ENCODE data around the gene PIEZO2. TPM values are rescaled to one million over a fixed set of nuclear protein-coding genes. Genes with fewer than 3 reads are reported as not detected.
"Not testable (repeated sequence)": the region's sequence is repeated elsewhere in the genome, so short reads cannot be mapped to it uniquely, and the experiment has no call there.

PIEZO2 gene
- total and polyA plus RNA-seq, 2 experiments from 2014 or later: 24.5 to 70.8 TPM

DNA sequence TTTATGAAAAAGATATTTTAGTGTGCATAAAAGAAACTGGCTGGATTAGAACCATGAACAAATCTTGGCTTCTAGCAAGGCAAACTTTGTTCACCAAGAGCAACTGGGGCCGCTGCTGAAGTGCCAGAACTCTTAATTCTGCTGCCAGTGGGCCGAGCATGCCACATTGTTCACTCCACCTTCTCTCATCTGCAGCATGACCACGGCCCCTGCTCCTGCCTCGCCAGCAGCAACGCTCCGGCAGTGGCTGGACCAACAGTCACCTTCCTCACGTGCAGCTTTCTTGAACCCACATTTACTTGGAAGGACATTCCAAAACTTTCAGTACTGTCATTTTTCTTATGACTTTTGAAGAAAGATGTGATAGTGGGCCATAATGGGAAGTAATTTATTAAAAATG lies 213.8 kb downstream of the PIEZO2 start:
- Histone ChIP-seq H3K9me2 (replicated peaks; ENCODE audit: insufficient read depth) (no peaks in the 10 kb centered on the region), H3K4me3 (no peak overlapping the region), H3K4me1 (ENCODE audit: insufficient read depth) (peaks cover 10% of the 10 kb centered on the region), H3K9me3 (ENCODE audit: low read depth) (no peaks in the 10 kb centered on the region), H3K27ac (no peak overlapping the region), H3K36me3 (replicated peaks; ENCODE audit: insufficient read depth, low read depth) (no peaks in the 10 kb centered on the region), H3K79me2 (no peaks in the 10 kb centered on the region), H3K4me2 (no peak overlapping the region), H3K27me3 (no peaks in the 10 kb centered on the region), H4K20me1 (ENCODE audit: insufficient read depth, poor library complexity, severe bottlenecking) (no peaks in the 10 kb centered on the region), H2AFZ (no peak overlapping the region)
- no peak for TF ChIP-seq EZH2 (IDR thresholded peaks at IDR 0.05; ENCODE audit: borderline replicate concordance)
- TF ChIP-seq, protein P1, sequence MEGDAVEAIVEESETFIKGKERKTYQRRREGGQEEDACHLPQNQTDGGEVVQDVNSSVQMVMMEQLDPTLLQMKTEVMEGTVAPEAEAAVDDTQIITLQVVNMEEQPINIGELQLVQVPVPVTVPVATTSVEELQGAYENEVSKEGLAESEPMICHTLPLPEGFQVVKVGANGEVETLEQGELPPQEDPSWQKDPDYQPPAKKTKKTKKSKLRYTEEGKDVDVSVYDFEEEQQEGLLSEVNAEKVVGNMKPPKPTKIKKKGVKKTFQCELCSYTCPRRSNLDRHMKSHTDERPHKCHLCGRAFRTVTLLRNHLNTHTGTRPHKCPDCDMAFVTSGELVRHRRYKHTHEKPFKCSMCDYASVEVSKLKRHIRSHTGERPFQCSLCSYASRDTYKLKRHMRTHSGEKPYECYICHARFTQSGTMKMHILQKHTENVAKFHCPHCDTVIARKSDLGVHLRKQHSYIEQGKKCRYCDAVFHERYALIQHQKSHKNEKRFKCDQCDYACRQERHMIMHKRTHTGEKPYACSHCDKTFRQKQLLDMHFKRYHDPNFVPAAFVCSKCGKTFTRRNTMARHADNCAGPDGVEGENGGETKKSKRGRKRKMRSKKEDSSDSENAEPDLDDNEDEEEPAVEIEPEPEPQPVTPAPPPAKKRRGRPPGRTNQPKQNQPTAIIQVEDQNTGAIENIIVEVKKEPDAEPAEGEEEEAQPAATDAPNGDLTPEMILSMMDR (IDR thresholded peaks at IDR 0.05; ENCODE audit: poor library complexity): no peak
- no peak for TF ChIP-seq EZH2phosphoT487 (IDR thresholded peaks at IDR 0.05; ENCODE audit: low read depth, severe bottlenecking, unreplicated experiment)
- DNase-seq (ENCODE audit: low spot score): no peak
- WGBS (ENCODE audit: low lambda C conversion rate, missing lambda C conversion rate): 96% methylated on average over 7 of the region's 7 CpGs

GRCh38 chr18:10933648-10934047 lies 215.7 kb downstream of the PIEZO2 start:
- H2AFZ ChIP-seq; H3K4me3 ChIP-seq; H3K36me3 ChIP-seq (replicated peaks; ENCODE audit: insufficient read depth, low read depth); H4K20me1 ChIP-seq (ENCODE audit: insufficient read depth, poor library complexity, severe bottlenecking); H3K9me3 ChIP-seq (ENCODE audit: low read depth); H3K79me2 ChIP-seq; DNase-seq (ENCODE audit: low spot score); H3K27ac ChIP-seq; H3K4me2 ChIP-seq; H3K27me3 ChIP-seq; H3K9me2 ChIP-seq (replicated peaks; ENCODE audit: insufficient read depth): not testable (repeated sequence)
- 87% methylated on average over 3 of the region's 3 CpGs for whole genome bisulfite sequencing (ENCODE audit: low lambda C conversion rate, missing lambda C conversion rate)
- H3K4me1 ChIP-seq (ENCODE audit: insufficient read depth): peaks cover 19% of the 10 kb centered on the region

DNA sequence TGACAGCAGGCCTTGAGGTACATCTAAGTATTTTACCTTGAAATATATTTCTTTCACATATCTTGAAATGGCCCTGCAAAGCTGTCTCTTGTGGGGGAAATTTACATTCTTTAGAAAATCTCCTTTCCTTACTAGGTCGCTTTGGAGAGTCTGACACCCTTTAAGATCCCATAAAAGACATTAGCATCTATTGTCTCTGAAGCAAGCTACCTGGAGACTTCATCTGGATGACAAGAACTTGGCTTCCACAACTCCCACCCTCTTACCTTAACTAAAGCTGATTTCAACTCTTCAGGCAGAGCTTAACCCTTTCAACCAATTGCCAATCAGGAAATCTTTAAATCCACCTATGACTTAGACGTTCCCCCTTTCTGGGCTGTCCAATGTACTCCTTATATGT lies 219.3 kb downstream of the PIEZO2 start:
- Histone ChIP-seq H3K79me2 (no peaks in the 10 kb centered on the region), H3K9me3 (ENCODE audit: low read depth) (no peaks in the 10 kb centered on the region), H3K4me2 (no peak overlapping the region), H3K4me1 (ENCODE audit: insufficient read depth) (peaks cover 33% of the 10 kb centered on the region), H2AFZ (no peak overlapping the region), H4K20me1 (ENCODE audit: insufficient read depth, poor library complexity, severe bottlenecking) (no peaks in the 10 kb centered on the region), H3K27me3 (no peaks in the 10 kb centered on the region), H3K9me2 (replicated peaks; ENCODE audit: insufficient read depth) (no peaks in the 10 kb centered on the region), H3K36me3 (replicated peaks; ENCODE audit: insufficient read depth, low read depth) (no peaks in the 10 kb centered on the region), H3K4me3 (no peak overlapping the region), H3K27ac (peak overlapping the region; percentile 55)
- 77% methylated on average over 2 of the region's 2 CpGs for WGBS (ENCODE audit: low lambda C conversion rate, missing lambda C conversion rate)
- DNase-seq (ENCODE audit: low spot score): no peak
- no peak for TF ChIP-seq EZH2 (IDR thresholded peaks at IDR 0.05; ENCODE audit: borderline replicate concordance)
- TF ChIP-seq, protein P1 (IDR thresholded peaks at IDR 0.05; ENCODE audit: poor library complexity): no peak
- no peak for TF ChIP-seq EZH2phosphoT487 (IDR thresholded peaks at IDR 0.05; ENCODE audit: low read depth, severe bottlenecking, unreplicated experiment)

DNA sequence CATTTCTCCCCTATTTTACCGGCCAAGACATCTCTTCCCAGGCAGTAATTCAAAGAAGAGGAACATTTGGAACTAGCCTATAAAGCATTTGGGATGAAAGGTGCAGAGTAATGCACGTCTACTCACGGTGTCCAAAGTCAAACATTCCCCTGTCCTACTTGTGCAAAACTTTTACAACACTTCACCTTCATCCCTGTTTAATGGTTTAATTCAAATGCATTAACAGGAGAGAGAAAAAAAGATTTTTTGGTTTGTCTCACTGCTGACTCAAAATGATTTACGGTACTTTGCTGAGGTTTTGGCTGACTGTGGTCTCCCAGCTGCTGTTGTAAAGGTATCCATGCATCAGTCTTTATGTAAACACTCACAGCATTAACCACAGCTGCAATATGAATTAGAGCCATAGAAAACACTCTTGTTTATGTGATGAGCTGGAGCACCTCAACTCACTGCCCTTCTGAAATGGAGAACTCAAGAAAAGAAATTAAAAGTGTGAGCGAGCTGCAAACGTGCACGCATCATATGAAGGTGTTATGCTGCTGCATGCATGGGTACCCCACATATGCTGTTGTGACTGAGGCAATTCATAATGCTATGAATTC lies 220.5 kb downstream of the PIEZO2 start:
- TF ChIP-seq EZH2 (IDR thresholded peaks at IDR 0.05; ENCODE audit: borderline replicate concordance) (no peak), EZH2phosphoT487 (IDR thresholded peaks at IDR 0.05; ENCODE audit: low read depth, severe bottlenecking, unreplicated experiment) (no peak)
- TF ChIP-seq, protein P1 (IDR thresholded peaks at IDR 0.05; ENCODE audit: poor library complexity): no peak
- peak overlapping the region; percentile 21 for H3K4me2 ChIP-seq

More for the DNA sequence above, 220.5 kb downstream of the PIEZO2 start:
- H3K4me3 ChIP-seq: no peak overlapping the region
- no peak for DNase-seq (ENCODE audit: low spot score)
- no peaks in the 10 kb centered on the region for H3K36me3 ChIP-seq (replicated peaks; ENCODE audit: insufficient read depth, low read depth)
- 68% methylated on average over 7 of the region's 7 CpGs for WGBS (ENCODE audit: low lambda C conversion rate, missing lambda C conversion rate)
- H3K27me3 ChIP-seq: no peaks in the 10 kb centered on the region
- no peaks in the 10 kb centered on the region for H3K9me2 ChIP-seq (replicated peaks; ENCODE audit: insufficient read depth)
- H3K79me2 ChIP-seq: no peaks in the 10 kb centered on the region
- H3K9me3 ChIP-seq (ENCODE audit: low read depth): no peaks in the 10 kb centered on the region
- H3K27ac ChIP-seq: peak overlapping the region; percentile 74
- no peaks in the 10 kb centered on the region for H4K20me1 ChIP-seq (ENCODE audit: insufficient read depth, poor library complexity, severe bottlenecking)
- H2AFZ ChIP-seq: no peak overlapping the region
- H3K4me1 ChIP-seq (ENCODE audit: insufficient read depth): peaks cover 33% of the 10 kb centered on the region

Data from hepatocyte (in vitro differentiated cells).